RPMI8226 (cell line): Measurements from ENCODE around the gene MTARC2.
"Not testable (repeated sequence)": the region's sequence is repeated elsewhere in the genome, so short reads cannot be mapped to it uniquely, and the experiment has no call there.

Source experiments
- DNase-seq: peaks from one replicate; pipeline ENCODE4 v3.0.0-alpha.2; 2015

The MTARC2 gene

DNA sequence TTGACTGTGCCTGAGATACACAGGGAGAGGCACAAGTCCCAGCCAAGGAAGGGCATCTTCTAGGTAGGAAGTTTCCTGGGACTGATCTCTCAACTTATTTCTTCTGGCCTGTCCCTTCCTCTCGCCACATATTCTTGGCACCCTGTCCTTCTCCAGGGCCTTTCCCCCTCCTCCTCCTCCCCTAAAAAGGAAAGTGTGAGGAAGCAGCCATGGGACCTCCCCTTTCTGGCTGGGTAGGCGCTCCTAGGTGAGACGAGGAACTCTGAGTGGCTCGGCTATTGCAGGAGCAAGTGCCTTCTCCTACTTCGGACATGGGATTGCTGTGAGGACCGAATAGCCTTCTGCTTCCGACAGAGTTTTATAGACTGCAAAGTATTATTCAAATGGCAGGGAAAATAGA is 15.5 kb upstream of the MTARC2 start:
- DNase-seq, result no peak

DNA sequence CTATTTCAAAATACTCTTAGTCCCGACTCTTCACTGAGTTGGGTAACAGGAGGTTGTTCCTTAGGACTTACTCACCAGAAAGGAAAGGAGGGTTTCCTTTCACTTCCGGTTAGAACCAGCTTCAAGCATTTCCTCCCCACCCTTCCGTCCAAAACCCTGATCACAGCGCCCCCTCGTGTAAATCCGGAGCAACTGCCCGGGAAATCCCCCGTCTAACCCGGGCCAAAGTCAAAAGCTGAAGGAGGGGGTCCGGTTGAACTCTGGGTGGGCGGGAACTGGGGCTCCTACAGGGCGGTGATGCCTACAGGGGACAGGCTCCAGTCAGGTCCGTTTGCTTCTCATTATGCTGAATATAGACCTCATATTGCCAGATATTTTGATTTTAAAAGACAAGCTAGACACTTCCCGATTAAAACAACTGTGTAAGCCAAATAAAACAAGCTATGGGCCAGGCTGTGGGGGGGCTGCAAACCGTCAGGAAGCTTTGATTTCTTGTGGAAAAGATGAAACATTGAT is 15.0 kb upstream of the MTARC2 start:
- DNase-seq, result peak; percentile 61

DNA sequence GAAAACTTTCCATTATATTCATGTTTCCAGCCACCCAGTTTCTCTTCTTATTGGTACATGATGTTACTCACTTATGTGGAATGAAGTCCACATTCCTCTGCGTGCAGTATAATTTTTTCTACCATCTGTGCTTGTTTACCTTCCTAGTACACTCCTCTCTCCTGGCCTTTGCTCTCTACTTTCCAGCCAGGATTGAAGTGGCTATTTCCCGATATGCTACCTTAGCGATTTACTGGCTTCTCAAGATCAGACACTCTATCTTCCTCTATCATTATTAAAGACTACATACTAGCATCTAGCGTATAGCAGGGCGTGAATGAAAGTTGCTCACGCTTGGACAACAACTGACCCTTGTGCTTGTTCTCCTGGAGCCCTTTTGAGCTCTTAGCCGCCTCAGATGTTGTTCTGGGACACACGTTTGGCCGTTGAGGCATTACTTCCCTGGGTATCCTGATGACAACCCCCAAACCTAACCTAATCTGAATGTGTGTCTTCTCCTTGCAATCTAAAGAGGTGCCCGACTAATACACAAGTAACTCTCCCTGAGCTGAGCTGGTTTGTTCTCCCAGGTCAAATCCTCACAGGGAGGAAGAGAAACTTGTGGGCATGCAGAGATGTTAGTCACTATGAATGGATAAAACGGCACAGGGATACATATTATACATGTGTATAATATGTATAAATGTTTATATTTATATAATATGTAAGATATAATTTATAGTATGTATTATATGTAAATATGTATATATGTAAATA is 13.4 kb upstream of the MTARC2 start:
- no peak for DNase-seq

DNA sequence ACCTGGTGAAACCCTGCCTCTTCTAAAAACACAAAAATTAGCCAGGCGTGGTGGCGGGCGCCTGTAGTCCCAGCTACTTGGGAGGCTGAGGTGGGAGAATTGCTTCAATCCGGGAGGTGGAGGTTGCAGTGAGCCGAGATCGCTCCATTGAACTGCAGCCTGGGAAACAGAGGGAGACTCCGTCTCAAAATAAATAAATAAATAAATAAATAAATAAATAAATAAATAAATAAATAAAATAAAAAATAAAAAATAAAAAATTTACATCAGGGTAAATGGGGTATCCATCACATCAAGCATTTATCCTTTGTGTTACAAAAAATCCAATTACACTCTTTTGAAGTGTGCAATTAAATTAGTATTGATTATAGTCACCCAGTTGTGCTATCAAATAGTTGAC is 11.8 kb upstream of the MTARC2 start:
- not testable (repeated sequence) for DNase-seq

DNA sequence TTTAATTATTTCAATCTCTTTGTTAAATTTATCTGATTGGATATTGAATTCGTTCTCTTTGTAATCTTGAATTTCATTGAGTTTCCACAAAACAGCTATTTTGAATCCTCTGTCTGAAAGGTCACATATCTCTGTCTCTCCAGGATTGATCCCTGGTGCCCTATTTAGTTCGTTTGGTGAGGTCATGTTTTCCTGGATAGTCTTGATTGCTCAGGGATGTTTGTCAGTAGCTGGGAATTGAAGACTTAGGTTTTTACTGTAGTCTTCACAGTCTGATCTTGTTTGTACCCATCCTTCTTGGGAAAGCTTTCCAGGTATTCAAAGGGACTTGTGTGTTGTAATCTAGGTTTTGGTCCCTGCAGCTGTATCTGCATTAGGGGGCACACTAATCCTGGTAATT is 6.8 kb upstream of the MTARC2 start:
- no peak for DNase-seq

DNA sequence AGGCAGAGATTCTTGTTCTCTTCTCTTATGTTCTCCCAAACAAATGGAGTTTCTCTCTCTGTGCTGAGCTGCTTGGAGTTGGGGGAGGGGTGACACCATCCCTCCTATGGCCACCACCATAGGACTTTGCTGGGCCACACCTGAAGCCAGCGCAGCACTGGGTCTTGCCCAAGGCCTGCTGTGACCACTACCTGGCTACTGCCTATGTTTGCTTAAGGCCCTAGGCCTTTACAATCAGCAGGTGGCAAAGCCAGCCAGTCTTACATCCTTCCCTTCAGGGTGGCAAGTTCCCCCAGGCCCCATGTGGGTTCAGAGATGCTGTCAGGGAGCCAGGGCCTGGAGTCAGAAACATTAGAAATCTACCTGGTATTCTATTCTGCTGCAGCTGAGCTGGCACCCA is 6.3 kb upstream of the MTARC2 start:
- DNase-seq, result no peak

DNA sequence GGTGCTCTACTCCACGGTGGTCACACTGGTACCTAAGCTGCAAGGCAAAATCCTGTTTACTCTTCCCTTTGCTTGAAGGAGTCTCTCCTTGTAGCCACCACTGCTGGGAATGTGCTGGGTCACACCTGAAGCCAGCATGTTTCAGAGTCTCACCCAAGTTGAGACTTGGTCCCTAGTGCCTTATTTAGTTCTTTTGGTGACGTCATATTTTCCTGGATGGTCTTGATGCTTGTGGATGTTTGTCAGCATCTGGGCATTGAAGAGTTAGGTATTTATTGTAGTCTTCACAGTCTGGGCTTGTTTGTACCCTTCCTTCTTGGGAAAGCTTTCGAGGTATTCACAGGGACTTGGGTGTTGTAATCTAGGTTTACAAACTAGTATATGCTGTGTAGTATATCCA is 5.6 kb upstream of the MTARC2 start:
- no peak for DNase-seq

DNA sequence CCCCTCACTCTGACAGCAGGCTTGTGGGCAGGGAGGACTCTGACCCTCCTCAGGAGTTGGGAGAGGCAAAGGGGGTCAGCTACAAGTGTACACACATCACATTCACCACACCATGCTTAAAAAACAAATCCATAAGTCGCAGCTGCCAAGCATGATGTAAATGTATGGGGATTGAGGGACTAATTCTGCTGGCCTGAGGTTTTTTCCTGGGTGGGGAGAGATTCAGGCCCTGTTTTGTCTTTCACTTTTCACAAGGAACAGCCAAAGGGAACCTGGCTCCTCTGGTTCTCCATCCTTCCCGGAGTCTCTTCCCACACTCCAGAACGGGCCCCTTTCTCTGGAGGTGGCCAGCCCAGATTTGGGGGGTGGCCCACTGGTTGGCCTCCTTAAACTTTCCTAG is 1.3 kb upstream of the MTARC2 start:
- DNase-seq, result no peak

DNA sequence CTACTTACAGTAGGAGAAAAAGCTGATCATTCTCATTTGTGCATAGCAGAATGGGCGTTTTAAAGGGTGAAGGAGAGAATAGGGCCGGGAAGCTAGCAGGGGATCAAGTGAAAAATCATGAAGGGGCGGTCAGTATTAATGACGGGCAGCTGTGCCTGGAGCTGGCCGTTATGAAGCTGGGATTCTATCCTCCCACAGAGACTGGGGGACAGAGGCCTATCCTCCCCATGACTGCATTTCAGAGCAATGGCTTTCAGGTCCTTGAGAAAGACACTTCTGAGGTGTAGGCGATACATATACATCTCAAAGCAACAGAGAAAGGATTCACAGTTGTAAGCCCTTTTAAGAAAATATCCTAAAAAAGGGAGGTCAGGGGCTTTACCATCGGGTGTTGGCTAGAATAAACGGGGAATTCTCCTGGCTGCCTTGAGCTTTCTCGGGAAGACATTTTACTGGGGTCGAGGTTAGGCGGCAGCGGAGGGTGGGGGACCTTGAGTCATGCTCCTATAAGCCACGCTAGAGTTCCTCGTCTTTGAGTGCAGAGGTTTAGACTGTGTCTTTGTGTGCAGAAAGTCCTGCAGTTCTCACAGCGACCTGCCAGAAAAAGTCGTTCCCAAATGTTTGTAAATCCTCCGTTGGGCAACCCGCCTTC is 559 bp upstream of the MTARC2 start:
- DNase-seq, result no peak

DNA sequence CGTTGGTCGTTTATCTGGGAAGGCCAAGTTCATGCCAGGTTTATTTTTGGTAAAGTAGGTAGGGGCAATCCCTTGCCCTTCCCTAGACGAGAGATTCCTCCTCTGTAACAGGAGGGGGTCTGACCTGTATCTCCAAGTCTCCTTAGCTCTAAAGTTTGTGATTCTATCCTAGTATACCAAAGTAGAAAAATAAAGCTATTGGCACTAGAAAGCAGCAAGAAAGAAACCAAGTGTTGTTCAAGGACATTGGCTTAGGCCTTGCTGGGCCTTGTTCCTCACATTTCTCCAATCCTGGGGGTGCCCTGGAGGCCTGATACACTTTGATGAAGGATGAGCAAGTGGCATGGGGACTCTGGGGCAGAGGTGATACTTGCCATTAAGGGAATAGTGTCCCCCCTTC is 814 bp downstream of the MTARC2 start:
- DNase-seq, result no peak

DNA sequence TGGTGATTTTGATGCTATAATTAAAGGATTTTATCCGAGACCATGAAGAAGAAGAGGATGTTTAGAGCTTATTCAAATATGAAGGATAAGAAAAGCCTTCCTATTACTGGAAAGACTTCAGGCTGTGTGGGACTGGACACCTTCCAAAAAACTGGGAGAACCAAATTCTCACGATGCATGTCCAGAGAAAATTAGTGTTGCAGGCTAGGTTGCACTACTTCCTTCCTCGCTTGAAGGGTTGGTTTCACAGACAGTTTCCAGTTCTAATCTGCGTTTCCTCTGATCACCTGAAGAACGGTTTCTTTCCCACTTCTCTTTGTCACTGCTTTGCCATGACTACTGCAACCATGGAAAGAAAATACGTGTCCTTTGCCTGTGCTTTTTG is 2.0 kb downstream of the MTARC2 start:
- DNase-seq, result no peak

DNA sequence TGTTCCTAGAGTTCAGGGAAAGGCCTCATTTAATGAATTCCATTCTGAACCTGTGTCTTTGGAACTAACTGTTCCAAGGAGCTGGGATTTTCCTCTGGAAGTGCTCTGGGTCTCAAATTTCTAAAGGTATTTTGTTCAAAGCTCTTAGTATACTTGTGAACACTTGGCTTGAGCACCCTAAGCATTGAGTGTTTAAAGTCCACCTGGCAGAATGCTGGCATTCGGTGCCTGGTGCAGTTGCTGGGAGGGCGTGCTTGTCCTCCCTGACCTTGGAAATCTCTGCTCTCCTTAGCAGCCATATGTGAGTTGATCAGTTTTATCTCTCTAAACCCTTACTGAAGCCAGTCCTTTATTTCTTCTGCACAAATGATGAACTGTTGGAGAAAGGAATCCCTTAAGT is 3.0 kb downstream of the MTARC2 start:
- DNase-seq, result no peak

DNA sequence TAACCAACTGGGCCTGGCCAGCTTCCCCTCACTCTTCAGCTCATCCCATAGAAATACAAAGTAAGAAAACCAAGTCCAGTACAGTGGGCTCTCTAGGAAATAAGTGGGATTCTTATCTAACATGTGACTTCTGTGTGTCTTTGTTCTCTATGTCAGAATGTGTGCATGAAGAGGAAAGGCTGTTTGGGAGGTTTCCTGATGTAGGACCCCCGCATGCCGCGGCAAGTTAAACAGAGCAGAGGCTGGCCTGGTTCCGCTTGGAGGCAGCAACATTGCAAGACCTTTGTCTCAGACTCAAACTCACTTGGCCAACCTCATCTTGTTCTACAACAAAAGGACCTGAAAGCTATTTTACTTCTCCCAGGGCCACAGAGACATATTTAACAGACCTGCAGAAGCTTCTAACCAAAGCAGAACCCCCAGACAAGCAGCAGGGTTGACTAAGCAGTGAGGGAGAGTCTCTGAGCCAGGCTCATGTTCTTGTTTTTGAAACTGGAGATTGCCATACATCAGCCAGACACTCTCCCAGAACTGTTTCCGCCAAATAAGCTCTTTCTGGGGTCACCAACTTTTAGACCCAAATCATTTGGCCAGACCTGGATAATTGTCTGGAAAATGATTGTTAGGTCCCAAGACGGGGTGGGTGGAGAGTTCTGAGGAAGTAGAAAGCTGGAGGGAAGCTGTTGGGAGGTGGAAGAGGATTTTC is 6.2 kb downstream of the MTARC2 start:
- DNase-seq, result no peak

DNA sequence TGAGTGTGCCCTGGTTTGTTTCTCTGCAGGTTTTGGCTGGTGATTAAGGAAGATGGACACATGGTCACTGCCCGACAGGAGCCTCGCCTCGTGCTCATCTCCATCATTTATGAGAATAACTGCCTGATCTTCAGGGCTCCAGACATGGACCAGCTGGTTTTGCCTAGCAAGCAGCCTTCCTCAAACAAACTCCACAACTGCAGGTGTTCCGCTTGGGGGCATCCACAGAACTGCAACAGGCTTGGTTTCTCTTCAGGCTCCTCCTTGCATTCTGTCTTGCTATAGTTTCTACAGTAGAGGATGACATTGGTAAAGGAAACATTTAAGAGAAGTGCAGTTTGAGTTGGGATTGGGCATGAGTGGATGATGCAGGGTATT is 6.8 kb downstream of the MTARC2 start:
- no peak for DNase-seq

DNA sequence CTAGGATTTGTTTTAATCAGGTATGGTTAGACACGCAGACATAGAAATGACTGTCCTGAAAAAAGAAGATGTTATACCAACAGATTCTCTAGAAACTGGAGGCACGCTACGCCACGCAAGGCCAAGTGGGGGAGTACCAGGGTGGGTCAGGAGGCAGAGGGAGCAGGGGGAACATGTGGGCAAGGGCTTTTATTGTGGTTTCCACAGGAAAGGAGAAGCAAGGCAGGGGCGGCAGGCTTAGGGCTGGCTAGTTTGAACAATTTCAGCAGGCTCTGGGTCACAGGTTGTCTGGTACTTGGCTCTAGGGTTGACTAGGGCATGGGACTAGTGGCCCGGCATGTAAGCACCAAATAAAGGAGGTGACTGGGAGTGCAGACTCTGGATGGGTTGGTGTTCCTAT is 7.2 kb downstream of the MTARC2 start:
- DNase-seq, result no peak

DNA sequence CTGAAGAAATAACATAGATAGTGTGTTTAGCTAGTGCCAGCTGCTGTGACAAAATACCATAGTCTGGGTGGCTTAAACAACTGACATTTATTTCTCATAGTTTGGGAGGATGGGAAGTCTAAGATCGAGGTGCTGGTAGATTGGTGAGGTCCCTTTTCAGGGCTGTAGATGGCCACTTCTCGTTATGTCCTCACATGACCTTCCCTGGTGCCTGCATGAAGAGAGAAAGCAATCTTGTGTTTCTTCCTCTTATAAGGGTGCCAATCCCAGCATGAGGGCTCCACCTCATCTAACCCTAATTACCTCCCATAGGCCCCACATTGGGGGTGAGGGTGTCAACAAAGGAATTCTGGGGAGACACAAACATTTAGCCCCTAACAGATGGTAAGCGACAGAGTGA is 9.3 kb downstream of the MTARC2 start:
- no peak for DNase-seq

DNA sequence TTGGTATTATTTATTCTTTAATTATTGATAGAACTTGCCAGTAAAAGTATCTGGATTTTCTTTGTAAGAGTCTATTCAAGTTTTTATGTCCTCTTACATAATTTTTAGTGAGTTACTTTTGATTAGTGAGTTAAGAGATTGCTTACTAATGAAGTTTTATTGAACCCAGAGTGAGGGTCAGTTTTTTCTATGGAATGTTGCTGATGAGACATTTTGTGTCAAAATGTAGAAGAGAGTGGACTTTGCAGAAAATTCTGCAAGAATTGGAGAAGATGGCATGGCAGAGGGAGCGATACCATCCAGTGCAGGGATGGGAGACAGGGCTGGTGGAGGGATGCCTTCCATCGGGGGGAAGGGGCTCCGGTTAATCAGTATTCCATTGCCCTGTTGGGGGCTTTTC is 11.0 kb downstream of the MTARC2 start:
- no peak for DNase-seq

DNA sequence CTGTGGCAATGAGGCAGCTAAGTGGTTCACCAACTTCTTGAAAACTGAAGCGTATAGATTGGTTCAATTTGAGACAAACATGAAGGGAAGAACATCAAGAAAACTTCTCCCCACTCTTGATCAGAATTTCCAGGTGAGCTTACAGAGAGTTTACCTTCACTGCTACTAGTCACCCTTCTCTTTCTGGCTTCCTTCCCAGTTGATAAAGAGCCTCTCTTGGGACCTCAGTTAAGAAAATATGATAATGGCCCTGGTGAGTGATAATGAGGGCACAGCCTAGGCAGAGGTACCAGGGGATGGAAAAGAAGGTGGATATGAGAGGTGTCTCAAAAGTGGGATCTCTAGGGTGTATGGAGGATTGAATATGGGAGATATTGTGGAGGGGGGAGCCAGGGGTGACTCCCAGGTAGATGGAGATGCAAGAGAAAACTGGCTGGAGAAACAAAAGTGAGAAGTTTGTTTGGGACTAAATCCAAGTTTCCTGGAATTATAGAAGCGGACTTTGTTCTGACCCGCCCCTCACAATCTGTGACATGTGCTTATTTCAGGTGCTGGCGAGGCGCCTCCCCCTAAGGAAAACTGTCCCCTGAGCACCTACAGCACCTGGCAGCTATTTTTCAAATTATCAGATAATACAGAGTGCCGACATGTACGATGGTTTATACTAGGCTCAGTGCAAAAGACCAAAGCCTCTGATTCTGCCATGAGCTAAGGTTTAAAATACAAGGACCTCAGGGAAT is 13.7 kb downstream of the MTARC2 start:
- DNase-seq, result no peak

DNA sequence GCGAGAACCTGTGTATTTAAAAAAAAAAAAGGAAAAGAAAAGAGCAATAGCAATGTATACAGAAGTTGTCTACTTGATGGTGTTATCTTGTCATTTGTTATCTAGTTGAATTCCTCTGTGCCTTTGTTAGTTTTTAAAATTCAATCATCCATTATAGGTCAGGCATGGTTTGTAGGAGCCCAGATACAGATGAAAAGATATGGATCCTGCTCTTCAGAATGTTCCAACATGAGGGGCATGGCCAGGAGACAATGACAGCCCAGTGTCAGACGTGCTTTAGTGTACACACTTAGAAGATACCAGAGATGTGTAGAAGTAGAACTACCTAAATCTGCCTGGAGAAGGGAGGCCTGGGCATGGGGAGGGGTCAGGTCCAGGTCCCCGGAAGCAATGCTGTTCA is 16.6 kb downstream of the MTARC2 start:
- no peak for DNase-seq

DNA sequence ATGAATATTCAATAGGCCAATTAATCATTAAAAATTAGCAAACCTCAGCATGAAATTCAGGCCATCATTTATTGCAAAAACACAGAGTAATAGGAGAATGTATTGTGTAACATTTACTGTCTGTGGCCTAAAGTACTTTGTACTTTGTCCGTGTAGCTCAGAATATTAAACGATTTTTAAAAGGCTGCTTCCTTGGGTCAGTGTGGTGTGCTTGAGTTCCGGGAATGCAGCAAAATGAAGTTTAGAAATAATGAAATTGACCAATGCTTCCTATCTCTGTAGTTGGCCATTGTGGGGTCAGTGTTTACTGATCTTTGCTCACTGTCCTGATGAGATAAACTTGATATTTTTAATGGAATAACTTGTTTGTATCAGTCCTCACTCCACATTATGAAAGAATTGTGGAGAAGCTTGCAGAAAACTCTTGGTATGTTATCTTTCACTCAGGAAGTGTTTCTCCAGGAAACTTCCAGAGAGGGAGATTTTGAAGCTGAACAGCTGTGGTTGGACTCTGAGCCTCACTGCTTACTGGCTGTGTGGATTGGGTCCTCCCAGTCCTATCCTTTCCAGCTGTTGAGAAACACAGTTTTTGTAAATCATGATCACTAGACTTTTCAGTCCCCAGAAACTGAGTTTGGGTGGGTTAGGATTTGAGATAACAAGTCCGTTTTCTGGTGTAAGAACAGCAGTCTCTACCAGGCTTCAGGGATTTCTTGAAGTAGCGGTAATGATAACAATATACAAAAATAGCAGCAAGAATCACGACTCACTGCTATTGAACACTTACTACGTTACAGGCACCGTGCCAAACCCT is 19.4 kb downstream of the MTARC2 start:
- DNase-seq, result no peak

DNA sequence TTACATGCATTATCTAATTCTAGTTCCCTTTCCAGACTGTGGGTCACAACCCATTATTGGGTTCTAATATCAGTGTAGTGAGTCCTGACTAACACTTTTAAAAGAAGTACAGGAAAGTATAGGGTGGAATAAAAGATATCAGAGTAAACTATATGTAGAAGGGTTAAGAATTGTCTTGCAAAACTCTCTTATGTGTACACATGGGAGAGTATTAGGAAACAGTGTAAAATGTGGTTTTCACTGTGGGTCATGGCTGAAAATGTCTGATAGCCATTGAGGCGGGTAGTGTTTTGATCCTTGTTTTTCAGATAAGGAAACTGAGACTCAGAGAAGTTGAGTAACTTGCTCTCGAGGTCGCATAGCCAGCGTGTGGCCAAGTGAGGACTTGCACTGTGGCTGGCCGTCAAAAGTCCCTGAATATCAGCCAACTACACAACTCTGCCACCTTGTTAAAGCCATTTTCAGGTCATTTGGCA is 20.0 kb downstream of the MTARC2 start:
- no peak for DNase-seq

DNA sequence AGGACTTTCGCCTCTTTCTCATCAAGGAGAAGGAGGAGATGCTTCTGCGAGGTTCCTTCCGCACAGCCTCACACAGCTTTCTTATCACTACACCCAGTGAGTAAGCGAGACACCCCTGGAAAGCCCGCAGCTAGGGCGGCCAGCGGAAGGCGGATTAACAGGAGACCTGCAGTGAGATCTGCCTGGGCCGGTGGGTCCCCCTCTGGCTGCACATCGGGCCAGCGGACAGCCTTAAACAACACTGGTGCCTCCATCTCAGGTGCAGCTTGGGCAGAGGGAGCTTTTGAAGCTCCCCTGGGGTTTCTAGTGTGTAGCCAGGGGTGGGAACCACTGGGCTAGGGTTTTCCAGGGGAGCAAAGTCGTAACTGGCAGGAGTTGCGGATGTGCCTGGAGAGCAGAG is 21.1 kb downstream of the MTARC2 start:
- DNase-seq, result no peak
